Uterus (tissue), 2 donors: ENCODE results near the gene NSD1.

Experiments used
- CTCF ChIP-seq, 4 experiments: fragments of 200-600 bp in 2 of 4; fragments of 450-650 bp in 2 of 4; sonication (generic) in 2 of 4; IDR thresholded peaks; one replicate each; pipeline ENCODE4 v1.5.1; 2016 to 2019; ENCODE audit warnings: antibody characterized with exemption in 4 of 4, mild to moderate bottlenecking in 2 of 4, moderate library complexity in 1 of 4
- POLR2A ChIP-seq, 2 donors: fragments of 450-650 bp; IDR thresholded peaks; one replicate each; pipeline ENCODE4 v1.6.1; 2016; ENCODE audit warnings: antibody characterized with exemption in 2 of 2, mild to moderate bottlenecking in 1 of 2, moderate library complexity in 1 of 2

GRCh38 chr5:177349362-177349647 is 215.7 kb downstream of the NSD1 start:
- TF ChIP-seq CTCF (IDR thresholded peaks at IDR 0.05) (no peak), POLR2A (IDR thresholded peaks at IDR 0.05) (no peak)
